Activated gamma-delta T cell treated with Interleukin-2 at 50 U/mL for 16 hours (primary cell): ENCODE measurements around the gene MDFIC2.
"Not testable (repeated sequence)": the region's sequence is repeated elsewhere in the genome, so short reads cannot be mapped to it uniquely, and the experiment has no call there.

Source experiments
- DNase-seq: peaks from one replicate; pipeline ENCODE4 v3.0.0-alpha.2; 2020

Gene MDFIC2

GRCh38 chr3:70312336-70312735 lies at the start of gene MDFIC2:
Gene MDFIC2, minus strand, starts transcription at chr3:70312638. Its CDS starts 665 bp downstream, at chr3:70311973.
- no peak for DNase-seq

- DNase-seq, result no peak
Observed at GRCh38 chr3:70360979-70361760, 48.7 kb upstream of the MDFIC2 start.

DNA sequence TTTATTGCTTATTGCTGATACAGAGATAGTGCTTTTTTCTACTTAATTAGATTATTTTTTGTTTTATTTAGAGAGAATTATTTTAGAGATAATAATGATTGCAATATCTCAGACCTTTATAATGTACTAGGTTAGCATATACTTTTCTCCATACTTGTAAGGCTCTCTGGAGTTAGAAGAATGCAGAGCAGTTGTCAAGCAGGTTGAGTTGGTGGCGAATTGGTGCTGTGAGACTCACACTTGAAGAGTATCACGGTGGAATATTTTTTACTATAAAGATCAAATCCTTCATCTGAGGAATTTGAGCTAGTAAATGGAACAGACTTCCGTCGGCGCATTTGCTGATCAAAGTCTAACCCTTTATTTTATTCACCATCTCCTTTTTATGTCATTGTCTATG lies 47.3 kb upstream of the MDFIC2 start:
- no peak for DNase-seq

DNA sequence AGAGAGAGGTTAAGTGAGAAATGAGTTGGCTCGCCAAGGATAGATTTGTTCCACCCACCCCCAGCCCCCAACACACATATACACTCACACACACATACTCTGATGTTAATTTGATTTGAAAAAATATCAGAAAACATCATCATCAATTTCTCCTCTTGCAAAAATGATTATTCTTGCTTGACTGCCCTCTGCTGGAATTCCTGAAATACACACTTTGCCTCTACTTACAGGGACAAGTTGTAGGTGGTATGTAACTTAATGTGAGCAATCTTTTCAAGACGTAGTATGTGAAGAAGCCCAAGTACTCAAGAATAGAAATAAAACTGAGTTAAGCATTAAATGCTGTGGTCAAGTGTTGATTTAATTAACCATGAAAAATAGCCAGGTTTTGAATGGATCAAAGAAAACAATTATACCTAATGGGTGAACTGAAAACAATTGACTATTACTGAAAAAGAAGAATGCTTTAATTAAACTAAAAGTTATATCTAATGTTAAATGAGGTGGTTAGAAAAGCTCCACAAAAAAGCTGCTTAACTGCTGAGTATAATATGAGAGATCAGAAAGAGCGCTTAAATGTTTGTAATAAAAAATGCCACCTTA lies 46.6 kb upstream of the MDFIC2 start:
- no peak for DNase-seq

DNA sequence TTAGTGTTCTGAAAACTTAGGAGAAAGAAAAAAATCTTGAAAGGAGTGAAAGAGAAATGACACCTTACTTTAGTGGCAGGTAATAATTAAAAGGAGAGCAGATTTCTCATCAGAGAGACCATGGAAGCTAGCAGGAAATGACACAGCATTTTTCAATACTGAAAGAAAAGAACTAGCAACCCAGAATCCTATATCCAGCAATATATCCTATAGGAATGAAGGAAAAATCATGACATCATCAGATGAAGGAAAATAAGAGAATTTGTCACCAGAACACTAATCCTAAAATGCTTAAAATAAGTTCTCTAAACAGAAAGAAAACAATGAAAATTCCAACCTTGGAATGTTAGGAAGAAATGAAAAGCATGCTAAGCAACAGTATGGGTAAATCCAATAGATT lies 39.8 kb upstream of the MDFIC2 start:
- no peak for DNase-seq

- DNase-seq, result no peak
Observed at GRCh38 chr3:70342149-70342548, 29.7 kb upstream of the MDFIC2 start.

GRCh38 chr3:70336885-70337284 lies 24.4 kb upstream of the MDFIC2 start:
- not testable (repeated sequence) for DNase-seq

GRCh38 chr3:70333080-70333479 lies 20.6 kb upstream of the MDFIC2 start:
- DNase-seq, result no peak

GRCh38 chr3:70315021-70315420 lies 2.6 kb upstream of the MDFIC2 start:
- DNase-seq, result no peak

DNA sequence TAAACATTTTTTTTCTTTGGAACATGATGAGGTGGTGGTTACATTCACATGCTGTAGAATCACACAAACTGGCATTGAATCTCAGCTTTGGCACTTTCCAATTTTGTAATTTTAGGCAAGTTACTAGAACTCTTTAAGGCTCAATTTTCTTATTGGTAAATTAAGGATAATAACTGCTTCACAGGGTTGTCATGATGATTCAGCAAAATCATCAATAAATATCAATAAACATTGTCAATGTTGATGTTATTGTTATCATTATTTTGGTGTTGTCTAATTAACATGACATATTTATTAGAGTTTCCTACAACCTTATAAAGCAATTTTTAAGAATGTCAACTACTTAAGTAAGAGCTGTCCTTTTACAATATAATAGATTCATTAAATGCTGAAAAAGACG lies 1.6 kb downstream of the MDFIC2 start:
- DNase-seq, result no peak

- DNase-seq, result no peak
Observed at GRCh38 chr3:70309591-70309990, 2.8 kb downstream of the MDFIC2 start.

GRCh38 chr3:70308760-70309159 lies 3.7 kb downstream of the MDFIC2 start:
- DNase-seq, result no peak

DNA sequence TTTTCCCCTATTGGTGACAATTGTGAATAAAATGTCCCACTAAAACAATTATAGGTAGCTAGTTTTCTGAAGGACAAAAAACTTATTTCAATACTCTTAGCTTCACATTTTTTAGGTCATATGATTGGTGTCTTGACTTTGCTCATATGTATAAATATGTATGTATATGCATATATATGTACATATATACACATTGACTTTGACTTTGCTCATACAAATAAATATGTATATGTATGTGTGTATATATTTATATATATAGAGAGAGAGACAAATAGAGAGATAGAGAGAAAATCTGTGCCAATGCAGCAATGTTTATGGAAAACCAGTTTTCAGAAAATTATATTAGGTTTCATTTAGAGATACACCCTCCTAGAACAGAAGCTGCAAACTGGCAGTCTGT lies 5.7 kb downstream of the MDFIC2 start:
- no peak for DNase-seq

- no peak for DNase-seq
Observed at GRCh38 chr3:70298385-70298784, 14.1 kb downstream of the MDFIC2 start.

- DNase-seq, result no peak
Observed at GRCh38 chr3:70291097-70291482, 21.3 kb downstream of the MDFIC2 start.

DNA sequence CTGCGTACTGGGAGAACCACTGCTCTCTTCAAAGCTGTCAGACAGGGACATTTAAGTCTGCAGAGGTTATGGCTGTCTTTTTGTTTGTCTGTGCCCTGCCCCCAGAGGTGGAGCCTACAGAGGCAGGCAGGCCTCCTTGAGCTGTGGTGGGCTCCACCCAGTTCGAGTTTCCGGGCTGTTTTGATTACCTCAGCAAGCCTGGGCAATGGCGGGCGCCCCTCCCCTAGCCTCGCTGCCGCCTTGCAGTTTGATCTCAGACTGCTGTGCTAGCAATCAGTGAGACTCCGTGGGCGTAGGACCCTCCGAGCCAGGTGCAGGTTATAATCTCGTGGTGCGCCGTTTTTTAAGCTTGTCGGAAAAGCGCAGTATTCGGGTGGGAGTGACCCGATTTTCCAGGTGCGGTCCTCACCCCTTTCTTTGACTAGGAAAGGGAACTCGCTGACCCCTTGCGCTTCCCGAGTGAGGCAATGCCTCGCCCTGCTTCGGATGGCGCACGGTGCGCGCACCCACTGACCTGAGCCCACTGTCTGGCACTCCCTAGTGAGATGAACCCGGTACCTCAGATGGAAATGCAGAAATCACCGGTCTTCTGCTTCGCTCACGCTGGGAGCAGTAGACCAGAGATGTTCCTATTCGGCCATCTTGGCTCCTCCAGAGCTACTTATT lies 21.9 kb downstream of the MDFIC2 start:
- not testable (repeated sequence) for DNase-seq

- no peak for DNase-seq
Observed at GRCh38 chr3:70281663-70282062, 30.8 kb downstream of the MDFIC2 start.

DNA sequence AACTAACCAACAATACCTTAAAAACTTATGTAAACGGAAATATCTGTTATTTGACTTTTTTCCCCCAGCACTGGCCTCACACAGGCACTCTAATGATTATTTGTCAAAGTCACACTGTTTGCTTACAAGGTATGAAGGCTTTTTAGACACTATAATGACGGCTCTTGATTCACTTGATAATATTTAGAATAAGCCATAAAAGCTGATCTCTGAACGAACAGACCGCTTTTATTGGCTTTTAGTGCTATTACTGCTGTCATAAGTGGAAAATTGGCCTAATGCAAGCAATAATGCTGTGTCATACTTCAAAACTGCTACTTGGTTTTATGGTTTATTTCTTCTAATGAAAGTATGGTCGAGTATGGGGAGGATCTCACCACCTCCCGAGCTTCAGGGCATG lies 35.1 kb downstream of the MDFIC2 start:
- no peak for DNase-seq

GRCh38 chr3:70276901-70277300 lies 35.5 kb downstream of the MDFIC2 start:
- no peak for DNase-seq

DNA sequence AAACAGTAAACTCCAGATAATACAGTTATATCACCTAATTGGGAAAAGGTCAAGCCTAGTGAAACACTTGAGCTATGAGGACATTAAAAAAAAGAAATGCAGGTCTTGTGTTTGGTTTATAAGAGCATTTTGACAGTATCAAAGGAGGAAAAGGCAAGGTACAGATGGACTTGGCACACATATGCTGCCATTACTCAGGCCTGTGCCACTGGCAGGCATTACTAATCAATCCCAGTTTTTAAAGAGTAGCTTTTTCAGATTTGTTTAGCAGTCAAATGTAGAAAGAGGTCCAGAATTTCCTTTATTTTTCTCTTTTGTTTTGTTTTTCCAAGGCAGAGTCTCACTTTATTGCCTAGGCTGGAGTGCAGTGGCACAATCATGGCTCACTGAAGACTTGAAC lies 38.9 kb downstream of the MDFIC2 start:
- no peak for DNase-seq

- no peak for DNase-seq
Observed at GRCh38 chr3:70272798-70273197, 39.6 kb downstream of the MDFIC2 start.

DNA sequence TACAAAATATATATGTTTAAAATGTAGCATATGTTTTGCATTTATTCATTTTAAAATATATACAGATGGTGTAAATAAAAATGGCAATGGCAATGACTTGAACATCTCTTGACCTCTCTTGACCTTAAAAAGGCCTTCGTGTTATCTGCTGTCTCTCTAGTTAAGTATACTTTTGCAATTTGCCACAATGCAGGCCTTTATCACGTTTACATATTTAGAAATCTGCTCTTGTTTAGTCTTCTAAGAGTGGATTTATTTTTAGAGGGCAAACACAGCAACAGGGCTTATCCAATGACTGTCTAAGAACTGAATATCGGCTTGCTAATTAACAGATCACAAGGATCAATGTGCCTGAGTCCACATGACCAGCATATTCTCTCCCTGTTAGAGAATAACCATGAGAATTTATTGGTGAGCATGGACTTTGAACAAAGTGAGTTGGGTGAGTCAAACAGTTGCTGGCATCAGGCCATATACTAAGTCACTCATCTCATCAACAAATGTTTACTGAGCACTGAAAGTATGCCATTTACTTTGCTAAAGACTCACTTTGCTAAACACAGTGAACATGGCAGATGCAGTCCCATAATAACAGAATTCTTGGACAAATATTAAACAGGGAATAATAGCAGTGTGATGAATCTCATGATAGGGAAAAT lies 48.2 kb downstream of the MDFIC2 start:
- no peak for DNase-seq

GRCh38 chr3:70261283-70261682 lies 51.2 kb downstream of the MDFIC2 start:
- DNase-seq, result no peak

DNA sequence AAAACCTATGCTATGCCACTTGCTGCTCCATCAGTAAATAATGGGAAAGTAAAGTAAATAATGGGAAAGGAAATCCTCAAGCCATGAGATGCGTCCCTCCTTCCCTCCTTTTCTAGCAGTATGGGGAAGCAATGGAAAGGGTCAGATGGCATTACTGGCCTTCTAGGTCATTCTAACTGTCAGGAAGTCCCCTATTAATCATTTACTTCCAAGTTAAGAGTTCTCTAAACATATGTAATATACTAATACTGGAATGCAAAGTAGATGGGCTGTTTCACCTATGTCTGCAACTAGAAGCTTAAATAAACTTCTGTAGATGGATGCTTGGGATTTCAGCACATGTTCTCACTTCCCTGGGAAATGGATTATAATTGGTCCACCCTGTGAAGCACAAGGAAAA lies 55.9 kb downstream of the MDFIC2 start:
- DNase-seq, result no peak
